Mesenchymal stem cell (in vitro differentiated cells and primary cell): ENCODE measurements around the gene RPS6KB2.

ENCODE experiments used
- DNase-seq: peaks from one replicate; pipeline ENCODE4 v3.0.0-alpha.2; 2013
- H2AFZ ChIP-seq: one replicate; pipeline ENCODE4 v1.6.1; 2013; ENCODE audit warnings: low read depth, mild to moderate bottlenecking, control low read depth, inconsistent platforms, low read length, moderate library complexity
- H2AK5ac ChIP-seq: 2 replicates; pipeline ENCODE4 v1.6.1; 2013; ENCODE audit warnings: low read length, moderate library complexity, mild to moderate bottlenecking, inconsistent platforms; ENCODE audit not compliant: severe bottlenecking
- H2BK120ac ChIP-seq: one replicate; pipeline ENCODE4 v1.6.1; 2013; ENCODE audit warnings: low read depth, mild to moderate bottlenecking, inconsistent platforms, low read length, moderate library complexity
- H2BK12ac ChIP-seq, 2 experiments: one replicate each; pipeline ENCODE4 v1.6.1; 2013; ENCODE audit warnings: inconsistent platforms in 2 of 2, low read length in 2 of 2, mild to moderate bottlenecking in 2 of 2, moderate library complexity in 2 of 2, control low read depth in 1 of 2
- H2BK15ac ChIP-seq: one replicate; pipeline ENCODE4 v1.6.1; 2013; ENCODE audit warnings: mild to moderate bottlenecking, low read depth, inconsistent platforms; ENCODE audit not compliant: poor library complexity, severe bottlenecking
- H2BK5ac ChIP-seq: 2 replicates; pipeline ENCODE4 v1.6.1; 2013; ENCODE audit warnings: low read depth, mild to moderate bottlenecking, low read length, control low read depth, inconsistent platforms; ENCODE audit not compliant: poor library complexity, severe bottlenecking
- H3K14ac ChIP-seq, 2 experiments: one replicate each; pipeline ENCODE4 v1.6.1; 2013; ENCODE audit warnings: inconsistent platforms in 2 of 2, low read length in 2 of 2, control low read depth in 1 of 2, mild to moderate bottlenecking in 1 of 2, moderate library complexity in 1 of 2
- H3K18ac ChIP-seq, 2 experiments: one replicate each; pipeline ENCODE4 v1.6.1; 2013; ENCODE audit warnings: inconsistent platforms in 2 of 2, low read length in 2 of 2, control low read depth in 1 of 2, low read depth in 1 of 2, mild to moderate bottlenecking in 1 of 2
- H3K23ac ChIP-seq, 2 experiments: one replicate each; pipeline ENCODE4 v1.6.1; 2013; ENCODE audit warnings: inconsistent platforms in 2 of 2, low read length in 2 of 2, mild to moderate bottlenecking in 2 of 2, moderate library complexity in 2 of 2, control low read depth in 1 of 2
- H3K27ac ChIP-seq: 2 replicates; pipeline ENCODE4 v1.5.1; 2013; ENCODE audit warnings: mild to moderate bottlenecking, moderate library complexity, low read length, control low read depth, inconsistent platforms; ENCODE audit not compliant: poor library complexity, severe bottlenecking
- H3K27me3 ChIP-seq, 2 experiments: 2 replicates each; pipeline versions ENCODE4 v1.6.1 to v1.7.0; 2013; ENCODE audit warnings: low read length in 2 of 2, mild to moderate bottlenecking in 2 of 2, moderate library complexity in 2 of 2, control low read depth in 1 of 2, inconsistent platforms in 1 of 2; ENCODE audit not compliant: control insufficient read depth in 1 of 2, insufficient read depth in 1 of 2
- H3K36me3 ChIP-seq, 2 experiments: 2 replicates each; pipeline versions ENCODE4 v1.6.1 to v1.7.0; 2013; ENCODE audit warnings: low read length in 2 of 2, control low read depth in 1 of 2, inconsistent platforms in 1 of 2, low read depth in 1 of 2, mild to moderate bottlenecking in 1 of 2; ENCODE audit not compliant: insufficient read depth in 2 of 2, control insufficient read depth in 1 of 2
- H3K4ac ChIP-seq, 2 experiments: one replicate each; pipeline ENCODE4 v1.6.1; 2013; ENCODE audit warnings: inconsistent platforms in 2 of 2, low read length in 2 of 2, mild to moderate bottlenecking in 2 of 2, moderate library complexity in 2 of 2, control low read depth in 1 of 2, low read depth in 1 of 2
- H3K4me1 ChIP-seq: 2 replicates; pipeline ENCODE4 v1.6.1; 2013; ENCODE audit warnings: low read depth, low read length, control low read depth; ENCODE audit not compliant: control insufficient read depth, insufficient read depth
- H3K4me2 ChIP-seq: 2 replicates; pipeline ENCODE4 v1.6.1; 2013; ENCODE audit warnings: low read length, mild to moderate bottlenecking, inconsistent platforms; ENCODE audit not compliant: poor library complexity, severe bottlenecking
- H3K4me3 ChIP-seq, 2 experiments: 2 replicates each; pipeline versions ENCODE4 v1.5.1 to v1.7.0; 2013; ENCODE audit warnings: low read length in 2 of 2, mild to moderate bottlenecking in 2 of 2, control low read depth in 1 of 2, low read depth in 1 of 2; ENCODE audit not compliant: insufficient read depth in 1 of 2
- H3K79me1 ChIP-seq: replicated peaks from 2 replicates; pipeline ENCODE4 v1.6.1; 2013; ENCODE audit warnings: mild to moderate bottlenecking, control low read depth, low read length, inconsistent platforms; ENCODE audit not compliant: poor library complexity, severe bottlenecking
- H3K9ac ChIP-seq: 2 replicates; pipeline ENCODE4 v1.7.0; 2013; ENCODE audit warnings: mild to moderate bottlenecking, low read length, moderate library complexity
- H3K9me3 ChIP-seq: 2 replicates; pipeline ENCODE4 v1.7.0; 2013; ENCODE audit warnings: mild to moderate bottlenecking, low read length; ENCODE audit not compliant: control insufficient read depth
- H4K8ac ChIP-seq: one replicate; pipeline ENCODE4 v1.6.1; 2013; ENCODE audit warnings: inconsistent platforms, mild to moderate bottlenecking, low read length, moderate library complexity
- H4K91ac ChIP-seq: one replicate; pipeline ENCODE4 v1.6.1; 2013; ENCODE audit warnings: mild to moderate bottlenecking, low read length, inconsistent platforms
- WGBS: methylation state at CpG from one replicate; pipeline ENCODE4 v1.1.7; 2013; ENCODE audit warnings: mixed read lengths; 5-methylcytosine and 5-hydroxymethylcytosine counted together

RPS6KB2 gene

DNA sequence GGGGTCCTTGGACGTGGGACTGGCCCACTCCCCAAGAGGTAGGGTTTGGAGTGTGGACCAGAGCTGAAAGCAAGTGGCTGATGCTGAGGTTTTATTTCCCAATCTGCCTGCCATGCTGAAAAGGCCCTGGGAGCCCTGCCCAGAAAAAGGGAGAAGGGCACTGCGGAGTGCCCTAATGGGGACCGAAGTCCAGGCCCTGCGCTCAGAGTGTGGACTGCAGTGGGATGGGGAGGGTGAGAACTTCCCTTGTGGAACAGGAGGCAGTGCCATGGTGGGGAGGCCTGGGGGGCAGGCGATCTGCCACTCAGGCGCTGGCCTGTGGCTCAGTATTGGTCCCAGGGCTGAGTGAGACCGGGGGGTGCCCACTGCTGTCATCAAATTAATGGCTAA, 19.9 kb downstream of the RPS6KB2 start:
- H3K4me1 ChIP-seq, result no peaks in the 10 kb centered on the region
- DNase-seq, result no peak
- no peak overlapping the region for H2BK120ac ChIP-seq

DNA sequence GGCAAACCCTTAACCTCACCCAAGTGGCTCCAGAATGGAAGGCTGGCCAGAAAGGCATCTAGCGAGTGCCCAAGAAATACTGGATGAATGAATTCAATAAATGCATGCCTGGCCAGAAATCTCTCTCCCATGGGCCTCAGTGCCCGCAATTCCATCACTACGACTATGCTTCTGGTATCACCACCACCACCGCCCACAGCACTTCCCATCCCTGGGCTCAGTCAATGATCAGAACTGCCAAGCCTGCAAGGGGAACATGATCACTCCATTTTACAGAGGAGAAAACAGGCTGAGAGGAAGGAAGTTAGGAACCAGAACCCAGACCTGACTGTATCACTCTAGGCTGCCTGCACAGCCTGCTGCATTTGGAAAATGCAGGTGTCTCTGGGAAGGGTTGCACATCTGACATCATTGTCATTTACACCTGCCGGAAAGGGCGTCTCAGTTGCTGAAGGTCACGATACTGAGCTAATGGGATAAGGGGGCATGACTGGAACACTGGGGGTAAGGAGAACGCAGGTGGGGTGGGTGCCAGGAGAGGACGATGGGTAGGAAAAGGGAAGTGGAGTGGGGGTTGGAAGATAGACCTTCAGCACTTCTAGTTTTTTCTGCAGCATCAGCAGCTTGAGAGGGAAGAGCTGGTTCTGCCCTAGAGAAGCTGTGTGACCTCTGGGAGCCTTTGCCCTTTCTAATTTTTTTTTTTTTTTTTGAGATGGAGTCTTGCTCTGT, 21.0 kb downstream of the RPS6KB2 start:
- Histone ChIP-seq H2BK5ac (no peak overlapping the region), H3K27me3 (peaks cover 0 to 7% of the 10 kb centered on the region in 2 experiments)

More for the DNA sequence above, 19.9 kb downstream of the RPS6KB2 start:
- H2BK15ac ChIP-seq, result no peak overlapping the region
- no peak overlapping the region for H3K9ac ChIP-seq
- H4K8ac ChIP-seq, result no peak overlapping the region
- no peak overlapping the region for H3K4me2 ChIP-seq
- no peak overlapping the region for H2BK12ac ChIP-seq
- H3K36me3 ChIP-seq, result no peaks in the 10 kb centered on the region
- H3K9me3 ChIP-seq, result no peaks in the 10 kb centered on the region
- peaks cover 1% of the 10 kb centered on the region for H3K79me1 ChIP-seq
- no peak overlapping the region for H2BK5ac ChIP-seq
- H3K18ac ChIP-seq, result no peak overlapping the region
- H3K4ac ChIP-seq, result peak overlapping the region in 1 of 2 experiments; percentile 16
- no peak overlapping the region for H2AFZ ChIP-seq
- no peak overlapping the region for H3K14ac ChIP-seq
- H3K4me3 ChIP-seq, result no peak overlapping the region
- H2AK5ac ChIP-seq, result no peak overlapping the region
- H4K91ac ChIP-seq, result no peak overlapping the region
- WGBS, result 93% methylated on average over 7 of the region's 7 CpGs
- H3K23ac ChIP-seq, result no peak overlapping the region
- peaks cover 0 to 7% of the 10 kb centered on the region in 2 experiments for H3K27me3 ChIP-seq
- H3K27ac ChIP-seq, result no peak overlapping the region

DNA sequence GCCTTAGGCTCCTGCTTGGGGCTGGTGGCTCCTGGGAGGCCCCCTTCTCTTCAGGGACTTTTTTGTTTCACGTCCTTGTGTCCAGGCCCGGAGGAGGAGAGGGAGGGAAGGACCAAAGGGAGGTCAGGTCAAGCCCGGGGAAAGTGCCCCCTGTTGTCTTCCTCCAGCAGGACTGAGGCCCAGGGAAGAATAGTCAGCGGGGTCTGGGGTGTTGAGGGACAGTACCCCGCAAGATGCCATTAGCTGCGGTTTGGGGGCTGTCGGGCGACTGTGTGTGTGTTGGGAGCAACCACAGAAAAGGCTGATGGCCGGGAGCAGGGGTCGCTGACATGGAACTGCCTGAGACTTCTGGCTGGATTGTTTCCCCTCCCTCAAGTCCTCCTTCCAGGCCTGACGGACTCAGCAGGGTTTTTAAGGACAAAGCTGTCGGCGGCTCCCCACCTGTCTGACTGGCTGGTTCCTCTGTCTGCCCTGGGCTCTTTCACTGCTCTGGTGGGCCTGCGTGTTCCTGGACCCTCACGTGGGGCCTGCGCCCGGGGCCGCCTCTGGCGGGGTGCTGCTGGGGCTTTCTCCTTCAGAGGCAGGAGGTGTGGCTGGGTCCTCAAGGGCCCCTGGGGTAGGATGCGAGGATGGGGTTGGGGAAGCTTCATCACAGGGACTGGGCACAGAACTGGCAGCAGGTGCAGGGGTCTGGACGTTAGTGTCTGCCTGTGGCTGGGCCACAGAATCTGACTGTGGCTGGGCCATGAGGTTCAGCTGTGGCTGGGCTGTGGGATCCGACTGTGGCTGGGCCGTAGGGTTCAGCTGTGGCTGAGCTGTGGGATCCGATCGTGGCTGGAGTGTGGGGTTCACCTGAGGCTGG, 22.7 kb downstream of the RPS6KB2 start:
- H3K23ac ChIP-seq, result no peak overlapping the region
- no peaks in the 10 kb centered on the region for H3K79me1 ChIP-seq
- DNase-seq, result no peak
- H3K4ac ChIP-seq, result no peak overlapping the region
- no peak overlapping the region for H2BK120ac ChIP-seq
- no peak overlapping the region for H2BK12ac ChIP-seq
- no peak overlapping the region for H3K4me3 ChIP-seq
- no peaks in the 10 kb centered on the region for H3K4me1 ChIP-seq
- H3K4me2 ChIP-seq, result no peak overlapping the region
- H3K9ac ChIP-seq, result no peak overlapping the region
- no peak overlapping the region for H3K27ac ChIP-seq
- no peak overlapping the region for H2BK15ac ChIP-seq
- no peak overlapping the region for H2AK5ac ChIP-seq
- no peak overlapping the region for H2BK5ac ChIP-seq
- no peak overlapping the region for H4K8ac ChIP-seq
- WGBS, result 88% methylated on average over 25 of the region's 25 CpGs
- H3K18ac ChIP-seq, result no peak overlapping the region
- no peak overlapping the region for H2AFZ ChIP-seq
- peaks cover 0 to 17% of the 10 kb centered on the region in 2 experiments for H3K27me3 ChIP-seq
- no peaks in the 10 kb centered on the region for H3K36me3 ChIP-seq
- peak overlapping the region in 1 of 2 experiments; percentile 18 for H3K14ac ChIP-seq
- no peak overlapping the region for H4K91ac ChIP-seq
- H3K9me3 ChIP-seq, result no peaks in the 10 kb centered on the region

More for the DNA sequence above, 21.0 kb downstream of the RPS6KB2 start:
- H3K23ac ChIP-seq, result no peak overlapping the region
- no peak overlapping the region for H2BK12ac ChIP-seq
- no peak for DNase-seq
- H2BK120ac ChIP-seq, result no peak overlapping the region
- no peak overlapping the region for H3K18ac ChIP-seq
- no peaks in the 10 kb centered on the region for H3K9me3 ChIP-seq
- H2BK15ac ChIP-seq, result no peak overlapping the region
- H4K91ac ChIP-seq, result no peak overlapping the region
- H3K9ac ChIP-seq, result no peak overlapping the region
- no peaks in the 10 kb centered on the region for H3K36me3 ChIP-seq
- no peak overlapping the region for H3K27ac ChIP-seq
- H4K8ac ChIP-seq, result no peak overlapping the region
- no peaks in the 10 kb centered on the region for H3K4me1 ChIP-seq
- H2AFZ ChIP-seq, result no peak overlapping the region
- no peak overlapping the region for H3K4me3 ChIP-seq
- H3K4ac ChIP-seq, result no peak overlapping the region
- WGBS, result 87% methylated on average over 9 of the region's 9 CpGs
- H3K4me2 ChIP-seq, result no peak overlapping the region
- no peak overlapping the region for H2AK5ac ChIP-seq
- H3K79me1 ChIP-seq, result peaks cover 1% of the 10 kb centered on the region
- H3K14ac ChIP-seq, result no peak overlapping the region

DNA sequence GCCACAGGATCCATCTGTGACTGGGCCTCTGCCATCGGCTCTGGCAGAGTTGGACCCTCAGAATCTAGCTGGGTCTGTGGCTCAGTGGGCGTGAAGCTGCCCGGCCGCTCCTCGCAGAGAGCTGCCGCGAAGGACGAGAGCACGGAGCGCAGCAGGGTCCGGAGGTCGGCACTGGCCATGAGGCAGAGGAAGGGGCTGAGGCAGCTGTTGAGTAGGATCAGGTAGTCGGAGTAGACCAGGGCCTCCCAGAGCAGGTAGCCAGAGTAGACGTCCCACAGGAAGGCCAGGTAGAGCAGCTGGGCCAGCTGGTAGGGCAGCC, 23.3 kb downstream of the RPS6KB2 start:
- Histone ChIP-seq H3K4ac (no peak overlapping the region), H4K8ac (no peak overlapping the region), H3K4me1 (no peaks in the 10 kb centered on the region), H3K23ac (no peak overlapping the region), H2BK12ac (no peak overlapping the region), H3K27ac (no peak overlapping the region), H3K27me3 (peaks cover 0 to 23% of the 10 kb centered on the region in 2 experiments), H3K4me2 (no peak overlapping the region), H3K79me1 (no peaks in the 10 kb centered on the region), H2BK5ac (no peak overlapping the region), H2BK15ac (no peak overlapping the region), H4K91ac (no peak overlapping the region), H2AFZ (no peak overlapping the region), H3K36me3 (no peaks in the 10 kb centered on the region), H3K14ac (peak overlapping the region in 1 of 2 experiments; percentile 18), H3K18ac (no peak overlapping the region), H3K9me3 (no peaks in the 10 kb centered on the region), H3K9ac (no peak overlapping the region), H2BK120ac (no peak overlapping the region), H2AK5ac (no peak overlapping the region), H3K4me3 (no peak overlapping the region)
- WGBS, result 91% methylated on average over 14 of the region's 14 CpGs
- no peak for DNase-seq
